CD14-positive monocyte (primary cell): ENCODE measurements around the gene SLK. TPM values are rescaled to one million over a fixed set of nuclear protein-coding genes. Genes with fewer than 3 reads are reported as not detected.

Experiments
- DNase-seq, 3 donors: peaks; one replicate each; pipeline ENCODE4 v3.0.0-alpha.2; 2011 to 2022
- H2AFZ ChIP-seq: 2 replicates; pipeline ENCODE4 v1.6.0; 2012; ENCODE audit warnings: mild to moderate bottlenecking, low read depth, low read length, inconsistent platforms; ENCODE audit not compliant: insufficient read depth, poor library complexity, severe bottlenecking
- H3K27ac ChIP-seq, 2 donors: 1 replicate in 1 of 2; 2 replicates in 1 of 2; pipeline ENCODE4 v1.5.1; 2012 to 2013; ENCODE audit warnings: low read length in 2 of 2, control low read depth in 1 of 2, inconsistent platforms in 1 of 2, low read depth in 1 of 2, mild to moderate bottlenecking in 1 of 2
- H3K27me3 ChIP-seq, 2 donors: one replicate each; pipeline versions ENCODE4 v1.6.0 to v1.6.1; 2011 to 2013; ENCODE audit warnings: low read length in 2 of 2; ENCODE audit not compliant: control insufficient read depth in 2 of 2, insufficient read depth in 2 of 2
- H3K36me3 ChIP-seq, 2 donors: replicated peaks in 1 of 2; 1 replicate in 1 of 2; 2 replicates in 1 of 2; pipeline versions ENCODE4 v1.5.1 to v1.6.1; 2012 to 2013; ENCODE audit warnings: low read length in 2 of 2, control low read depth in 1 of 2, inconsistent platforms in 1 of 2, mild to moderate bottlenecking in 1 of 2; ENCODE audit not compliant: insufficient read depth in 2 of 2, control insufficient read depth in 1 of 2
- H3K4me1 ChIP-seq, 2 donors: 1 replicate in 1 of 2; 2 replicates in 1 of 2; pipeline versions ENCODE4 v1.5.1 to v1.6.1; 2012 to 2013; ENCODE audit warnings: low read length in 2 of 2, control low read depth in 1 of 2, inconsistent platforms in 1 of 2, mild to moderate bottlenecking in 1 of 2, moderate library complexity in 1 of 2; ENCODE audit not compliant: insufficient read depth in 2 of 2, control insufficient read depth in 1 of 2
- H3K4me2 ChIP-seq: replicated peaks from 2 replicates; pipeline ENCODE3; 2012; ENCODE audit warnings: low read length, moderate library complexity, mild to moderate bottlenecking; ENCODE audit not compliant: poor library complexity, severe bottlenecking; ENCODE audit errors: extremely low read depth
- H3K4me3 ChIP-seq, 3 experiments: fragments of 200-600 bp in 1 of 3; sonication (generic) in 1 of 3; replicated peaks in 1 of 3; 1 replicate in 2 of 3; 2 replicates in 1 of 3; pipeline ENCODE4 v1.5.1; 2011 to 2013; ENCODE audit warnings: low read length in 3 of 3, mild to moderate bottlenecking in 3 of 3, control low read depth in 2 of 3, low read depth in 2 of 3, inconsistent platforms in 1 of 3, moderate library complexity in 1 of 3
- H3K79me2 ChIP-seq: 2 replicates; pipeline ENCODE4 v1.6.0; 2012; ENCODE audit warnings: mild to moderate bottlenecking, control low read depth, inconsistent platforms, low read length, moderate library complexity; ENCODE audit not compliant: insufficient read depth
- H3K9ac ChIP-seq: 2 replicates; pipeline ENCODE4 v1.6.0; 2017; ENCODE audit warnings: low read length, mild to moderate bottlenecking; ENCODE audit not compliant: insufficient read depth, poor library complexity, severe bottlenecking
- H3K9me3 ChIP-seq, 2 donors: replicated peaks in 1 of 2; 1 replicate in 1 of 2; 2 replicates in 1 of 2; pipeline versions ENCODE4 v1.5.1 to v1.6.1; 2012 to 2013; ENCODE audit warnings: low read length in 2 of 2, control low read depth in 1 of 2; ENCODE audit not compliant: control insufficient read depth in 1 of 2, insufficient read depth in 1 of 2
- H4K20me1 ChIP-seq: 2 replicates; pipeline ENCODE4 v1.6.0; 2012; ENCODE audit warnings: mild to moderate bottlenecking, low read length, control low read depth, moderate library complexity; ENCODE audit not compliant: insufficient read depth
- H3K27ac Mint-ChIP-seq, 7 donors: one replicate each; pipeline ENCODE4 v1.8.0; 2020; ENCODE audit warnings: mild to moderate bottlenecking in 7 of 7, mixed read lengths in 7 of 7, moderate library complexity in 6 of 7, inconsistent platforms in 2 of 7
- H3K27me3 Mint-ChIP-seq, 3 donors: one replicate each; pipeline ENCODE4 v1.8.0; 2021 to 2022; ENCODE audit warnings: low read depth in 3 of 3, mild to moderate bottlenecking in 3 of 3, mixed read lengths in 3 of 3, moderate library complexity in 3 of 3, inconsistent platforms in 1 of 3
- H3K36me3 Mint-ChIP-seq, 2 donors: one replicate each; pipeline ENCODE4 v1.8.0; 2020; ENCODE audit warnings: mixed read lengths in 2 of 2, inconsistent platforms in 1 of 2, mild to moderate bottlenecking in 1 of 2
- H3K4me1 Mint-ChIP-seq: one replicate; pipeline ENCODE4 v1.8.0; 2020; ENCODE audit warnings: mild to moderate bottlenecking, mixed read lengths
- H3K4me3 Mint-ChIP-seq, 2 donors: one replicate each; pipeline ENCODE4 v1.8.0; 2020; ENCODE audit warnings: mild to moderate bottlenecking in 2 of 2, mixed read lengths in 2 of 2, moderate library complexity in 1 of 2
- H3K9me3 Mint-ChIP-seq, 7 donors: one replicate each; pipeline ENCODE4 v1.8.0; 2020 to 2022; ENCODE audit warnings: mixed read lengths in 7 of 7, mild to moderate bottlenecking in 6 of 7, moderate library complexity in 6 of 7, inconsistent platforms in 2 of 7
- WGBS: methylation state at CpG from one replicate; pipeline ENCODE4 v1.1.5; 2013; ENCODE audit warnings: missing lambda C conversion rate; ENCODE audit not compliant: insufficient coverage; 5-methylcytosine and 5-hydroxymethylcytosine counted together
- intact Hi-C, 2 donors: fragments of 100-400 bp; cut with micrococcal nuclease; formaldehyde crosslinking; loops; one replicate each; pipeline versions ENCODE4 v1.15.0 to v1.15.1; 2023
- polyA plus RNA-seq, 3 donors: library from polyadenylated mRNA; depleted of rRNA in 1 of 3; unstranded in 2 of 3; stranded (reverse) in 1 of 3; fragments of 300-500 nt in 2 of 3; fragments of >200 nt in 1 of 3; fragmentation: Illumina TruSeq in 2 of 3; gene quantifications; 1 replicate in 2 of 3; 2 replicates in 1 of 3; pipeline ENCODE4 v1.2.3, GENCODE V29; 2012 to 2021
- TF ChIP-seq, protein P1 (sequence below): fragments of 200-600 bp; IDR thresholded peaks from one replicate; pipeline ENCODE4 v1.8.0; 2022; ENCODE audit warnings: antibody characterized with exemption, mild to moderate bottlenecking

SLK gene
- polyA plus RNA-seq, 3 donors: 2.9 to 6.5 (median 4.4) TPM

DNA sequence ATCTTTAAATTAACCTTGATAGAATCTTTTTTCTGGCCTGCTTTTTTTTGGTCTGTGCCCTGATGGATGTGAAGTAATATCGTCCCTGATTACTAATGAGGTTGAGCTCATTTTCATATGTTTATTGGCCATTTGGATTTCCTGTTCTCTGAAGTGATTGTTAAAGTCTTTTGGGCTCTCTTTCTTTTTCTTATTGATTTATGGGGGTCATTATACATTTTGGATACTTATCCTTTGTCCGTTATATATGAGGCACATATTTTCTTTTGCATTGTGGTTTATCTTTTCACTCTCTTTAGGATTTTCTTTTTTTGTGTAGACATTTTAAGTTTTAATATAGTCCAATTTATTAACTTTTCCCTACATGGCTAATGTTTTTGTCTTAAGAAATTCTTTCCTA, 12.6 kb downstream of the SLK start:
- peaks cover 42% of the 10 kb centered on the region for H3K4me1 Mint-ChIP-seq
- Histone ChIP-seq H3K9ac (no peak overlapping the region), H2AFZ (no peak overlapping the region), H3K4me1 (peaks cover 8 to 22% of the 10 kb centered on the region in 2 donors), H3K4me3 (no peak overlapping the region), H3K27ac (no peak overlapping the region), H3K27me3 (no peaks in the 10 kb centered on the region), H3K36me3 (no peaks in the 10 kb centered on the region), H3K79me2 (peaks cover 97% of the 10 kb centered on the region), H3K9me3 (no peaks in the 10 kb centered on the region), H3K4me2 (no peak overlapping the region), H4K20me1 (peaks cover 93% of the 10 kb centered on the region)
- H3K27ac Mint-ChIP-seq: peak overlapping the region in 1 of 7 donors; percentile 19
- peaks cover 5 to 7% of the 10 kb centered on the region in 2 donors for H3K36me3 Mint-ChIP-seq
- intact Hi-C loops: loop anchor here in 1 of 2 donors (5.0 kb wide), 1 partner anchor 77 kb away; no protein-coding TSS in a partner anchor
- DNase-seq: no peak
- H3K9me3 Mint-ChIP-seq: no peaks in the 10 kb centered on the region
- TF ChIP-seq, protein P1, sequence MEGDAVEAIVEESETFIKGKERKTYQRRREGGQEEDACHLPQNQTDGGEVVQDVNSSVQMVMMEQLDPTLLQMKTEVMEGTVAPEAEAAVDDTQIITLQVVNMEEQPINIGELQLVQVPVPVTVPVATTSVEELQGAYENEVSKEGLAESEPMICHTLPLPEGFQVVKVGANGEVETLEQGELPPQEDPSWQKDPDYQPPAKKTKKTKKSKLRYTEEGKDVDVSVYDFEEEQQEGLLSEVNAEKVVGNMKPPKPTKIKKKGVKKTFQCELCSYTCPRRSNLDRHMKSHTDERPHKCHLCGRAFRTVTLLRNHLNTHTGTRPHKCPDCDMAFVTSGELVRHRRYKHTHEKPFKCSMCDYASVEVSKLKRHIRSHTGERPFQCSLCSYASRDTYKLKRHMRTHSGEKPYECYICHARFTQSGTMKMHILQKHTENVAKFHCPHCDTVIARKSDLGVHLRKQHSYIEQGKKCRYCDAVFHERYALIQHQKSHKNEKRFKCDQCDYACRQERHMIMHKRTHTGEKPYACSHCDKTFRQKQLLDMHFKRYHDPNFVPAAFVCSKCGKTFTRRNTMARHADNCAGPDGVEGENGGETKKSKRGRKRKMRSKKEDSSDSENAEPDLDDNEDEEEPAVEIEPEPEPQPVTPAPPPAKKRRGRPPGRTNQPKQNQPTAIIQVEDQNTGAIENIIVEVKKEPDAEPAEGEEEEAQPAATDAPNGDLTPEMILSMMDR: no peak
- WGBS: no CpG with 5 or more reads among the region's 2 CpGs
- no peak overlapping the region for H3K4me3 Mint-ChIP-seq
- H3K27me3 Mint-ChIP-seq: peaks cover 0 to 3% (median 0%) of the 10 kb centered on the region in 3 donors

DNA sequence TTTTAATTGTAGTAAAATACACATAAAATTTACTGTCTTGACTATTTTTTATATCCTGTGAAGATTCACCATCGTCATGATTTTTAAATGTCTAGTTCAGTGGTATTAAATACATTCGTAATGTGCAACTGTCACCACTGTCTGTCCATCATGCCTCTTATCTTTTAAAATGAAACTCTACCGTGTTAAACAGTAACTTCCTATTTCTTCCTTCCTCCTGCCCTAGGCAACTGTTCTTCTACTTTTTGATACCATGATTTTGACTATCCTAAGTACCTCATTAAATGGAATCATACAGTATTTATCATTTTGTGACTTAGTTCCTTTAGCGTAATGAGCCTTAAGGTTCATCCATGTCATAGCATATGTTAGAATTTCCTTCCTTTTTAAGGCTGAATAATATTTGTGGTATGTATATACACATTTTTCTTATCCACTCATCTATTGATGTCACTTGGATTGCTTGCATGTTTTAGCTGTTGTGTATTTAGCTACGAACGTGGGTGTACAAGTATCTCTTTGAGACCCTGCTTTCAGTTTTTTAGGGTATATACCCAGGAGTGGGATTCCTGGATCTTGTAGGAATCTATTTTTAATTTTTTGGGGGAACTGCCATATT, 13.5 kb downstream of the SLK start:
- Histone ChIP-seq H2AFZ (no peak overlapping the region), H4K20me1 (peaks cover 94% of the 10 kb centered on the region), H3K27ac (no peak overlapping the region), H3K4me1 (peaks cover 8 to 22% of the 10 kb centered on the region in 2 donors), H3K27me3 (no peaks in the 10 kb centered on the region), H3K9ac (no peak overlapping the region), H3K4me3 (no peak overlapping the region), H3K9me3 (no peaks in the 10 kb centered on the region), H3K4me2 (no peak overlapping the region), H3K79me2 (peaks cover 99% of the 10 kb centered on the region), H3K36me3 (no peaks in the 10 kb centered on the region)
- H3K27me3 Mint-ChIP-seq: peaks cover 0 to 3% (median 0%) of the 10 kb centered on the region in 3 donors
- H3K4me1 Mint-ChIP-seq: peaks cover 41% of the 10 kb centered on the region
- H3K36me3 Mint-ChIP-seq: peaks cover 8% of the 10 kb centered on the region in 2 donors
- H3K4me3 Mint-ChIP-seq: no peak overlapping the region
- DNase-seq: peak in 1 of 3 donors; percentile 15
- H3K27ac Mint-ChIP-seq: no peak overlapping the region
- TF ChIP-seq, protein P1: no peak
- WGBS: no CpG with 5 or more reads among the region's 6 CpGs
- H3K9me3 Mint-ChIP-seq: no peaks in the 10 kb centered on the region
- intact Hi-C loops: no loop called here
